Measurements from ENCODE around the gene CAMTA1.
"Not testable (repeated sequence)": the region's sequence is repeated elsewhere in the genome, so short reads cannot be mapped to it uniquely, and the experiment has no call there.

CAMTA1 gene

DNA sequence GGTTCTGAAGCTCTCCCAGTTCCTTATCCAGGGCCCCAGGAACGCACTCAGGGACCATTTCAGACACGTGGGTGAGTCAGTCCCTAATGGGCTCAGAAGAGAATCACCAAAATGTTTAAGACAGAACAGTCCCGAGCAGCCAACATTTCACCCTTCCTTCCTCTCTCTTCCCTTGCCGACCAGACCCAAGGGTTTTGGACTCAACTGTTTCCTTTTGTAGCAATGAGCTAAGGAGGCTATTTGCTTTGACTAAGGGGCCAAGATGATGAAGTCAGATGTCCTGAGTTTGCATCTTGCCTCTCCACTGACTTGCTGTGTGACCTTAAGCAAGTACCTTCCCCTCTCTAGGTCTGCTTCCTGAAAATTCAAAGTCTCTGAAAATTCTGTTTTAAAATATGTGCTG is 513.5 kb downstream of the CAMTA1 start:
- DNase-seq = no peak

DNA sequence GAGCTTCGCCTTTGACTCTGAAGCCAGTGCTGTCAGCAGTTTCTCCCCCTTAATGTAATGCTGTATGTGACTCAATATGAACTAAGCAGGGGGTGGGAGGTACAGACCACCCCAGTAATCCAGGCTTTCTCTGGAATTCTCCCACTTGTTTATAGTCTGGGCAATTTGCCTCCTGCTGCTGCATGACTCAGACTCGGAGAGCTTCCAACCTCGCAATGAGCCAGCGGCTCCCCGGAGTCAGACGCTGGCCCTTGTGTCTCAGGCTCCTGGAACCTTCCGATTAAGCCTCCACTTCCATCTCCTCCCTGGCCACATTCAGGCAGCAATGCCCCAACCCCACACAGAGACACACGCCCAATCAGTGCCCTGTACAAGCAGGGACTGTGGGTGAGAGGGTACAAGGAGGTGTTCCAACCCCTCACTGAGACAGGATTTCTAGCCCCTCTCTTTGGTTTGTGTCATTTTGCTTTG is 514.1 kb downstream of the CAMTA1 start:
- DNase-seq = no peak

DNA sequence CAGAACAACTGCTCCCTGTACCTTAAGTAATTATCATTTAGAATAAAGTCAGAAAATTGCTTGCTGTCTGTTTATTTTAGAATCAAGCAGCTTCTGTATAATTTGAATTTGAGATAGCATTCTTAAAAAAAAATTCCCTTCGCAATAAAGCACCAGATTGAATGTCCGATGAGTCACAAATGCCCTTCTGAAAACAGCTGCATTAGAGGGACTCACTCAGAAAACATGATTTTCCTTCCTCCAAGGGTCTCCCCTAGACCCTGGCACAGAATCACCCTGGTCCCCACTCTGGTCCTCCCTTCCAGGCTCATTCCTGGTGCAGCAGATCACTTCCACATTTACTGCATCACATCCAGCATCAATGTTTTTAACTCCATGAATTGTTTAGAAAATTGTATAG is 514.7 kb downstream of the CAMTA1 start:
- no peak for DNase-seq

DNA sequence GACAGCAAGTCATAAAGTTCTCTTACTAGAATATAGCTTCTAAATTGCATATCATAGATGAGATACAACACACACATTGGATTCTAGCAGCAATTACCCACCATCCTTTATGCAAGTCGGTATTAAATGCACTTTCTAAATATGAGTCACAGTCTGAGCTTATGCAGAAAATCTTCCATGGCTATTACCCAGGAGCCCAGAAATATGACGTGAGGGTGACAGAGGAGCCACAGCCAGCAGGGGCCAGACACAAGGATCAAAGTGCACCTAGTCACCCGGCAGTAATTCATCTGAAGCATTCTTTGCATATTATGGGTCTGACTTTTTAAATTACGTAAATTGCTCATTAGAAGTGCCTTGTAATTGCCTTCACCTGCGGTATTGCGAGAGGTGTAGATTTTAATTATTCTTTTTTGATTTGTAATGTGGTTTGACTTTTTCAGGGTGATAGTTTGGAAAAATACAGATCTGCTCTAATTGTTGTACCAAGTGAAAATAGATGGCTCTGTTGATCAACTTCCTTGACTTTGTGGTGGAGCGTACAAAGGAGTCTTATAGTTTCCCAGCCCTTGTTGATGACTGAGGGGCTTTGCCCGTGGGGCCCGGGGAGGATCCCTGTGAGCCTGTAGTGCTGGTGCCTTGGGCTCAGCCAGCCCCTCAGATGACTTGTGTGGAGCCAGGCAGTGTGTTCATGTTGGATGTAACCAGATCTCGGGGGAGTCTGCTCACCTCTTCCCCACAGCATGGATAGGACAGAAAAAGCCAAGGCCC is 515.8 kb downstream of the CAMTA1 start:
- DNase-seq = no peak

DNA sequence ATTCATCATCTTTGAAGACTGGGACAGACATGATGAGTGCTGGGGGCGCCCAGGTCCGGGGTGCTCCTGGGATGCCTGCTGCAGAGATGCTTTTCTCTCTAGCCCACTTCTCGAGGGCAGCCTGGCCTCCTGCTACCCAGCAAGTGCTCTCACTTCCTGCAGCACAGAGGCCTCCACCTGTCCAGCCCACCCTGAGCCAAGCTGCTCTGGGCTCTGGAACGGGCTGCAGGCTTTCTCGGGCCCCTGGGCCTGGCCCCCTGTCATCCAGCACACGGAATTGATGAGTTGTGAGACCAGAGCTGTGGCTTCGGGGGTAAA is 516.4 kb downstream of the CAMTA1 start:
- no peak for DNase-seq

DNA sequence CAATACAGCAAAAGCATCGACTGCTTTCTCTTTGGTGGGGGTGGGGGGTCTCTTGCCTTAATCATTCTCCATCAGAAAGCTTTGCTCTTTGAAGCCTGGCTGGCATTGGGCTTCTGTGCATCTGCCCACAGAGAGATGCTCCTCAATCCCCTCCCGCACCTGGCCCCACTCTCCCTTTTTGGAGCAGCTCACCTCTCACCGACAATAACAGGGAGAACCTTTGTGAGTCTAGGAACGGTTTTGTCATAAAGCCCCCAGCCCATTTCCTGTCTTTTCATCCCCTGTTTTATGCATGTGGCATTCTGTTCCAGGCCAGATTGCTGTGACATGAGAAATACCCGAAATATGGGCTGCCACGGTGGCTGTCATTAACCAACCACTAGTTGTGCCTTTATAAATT is 516.9 kb downstream of the CAMTA1 start:
- DNase-seq = no peak

DNA sequence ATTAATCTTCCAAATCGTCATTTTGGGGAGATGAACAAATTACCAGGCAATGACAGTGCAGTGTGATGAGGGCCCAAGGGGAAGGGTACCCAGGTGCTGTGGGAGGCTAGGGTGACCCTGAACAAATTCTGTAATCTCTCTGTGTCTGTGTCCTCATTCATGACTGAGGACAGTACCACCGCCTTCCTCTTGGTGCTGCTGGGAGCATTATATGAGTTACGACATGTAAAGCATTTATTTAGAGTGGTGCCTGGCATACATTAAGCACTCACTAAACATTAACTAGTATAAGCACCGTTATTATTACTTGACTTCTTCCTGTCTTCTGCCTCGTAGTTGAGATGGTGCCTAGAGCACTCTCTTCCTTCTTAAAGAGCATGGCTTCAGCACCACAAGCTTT is 517.6 kb downstream of the CAMTA1 start:
- DNase-seq = peak; percentile 27

DNA sequence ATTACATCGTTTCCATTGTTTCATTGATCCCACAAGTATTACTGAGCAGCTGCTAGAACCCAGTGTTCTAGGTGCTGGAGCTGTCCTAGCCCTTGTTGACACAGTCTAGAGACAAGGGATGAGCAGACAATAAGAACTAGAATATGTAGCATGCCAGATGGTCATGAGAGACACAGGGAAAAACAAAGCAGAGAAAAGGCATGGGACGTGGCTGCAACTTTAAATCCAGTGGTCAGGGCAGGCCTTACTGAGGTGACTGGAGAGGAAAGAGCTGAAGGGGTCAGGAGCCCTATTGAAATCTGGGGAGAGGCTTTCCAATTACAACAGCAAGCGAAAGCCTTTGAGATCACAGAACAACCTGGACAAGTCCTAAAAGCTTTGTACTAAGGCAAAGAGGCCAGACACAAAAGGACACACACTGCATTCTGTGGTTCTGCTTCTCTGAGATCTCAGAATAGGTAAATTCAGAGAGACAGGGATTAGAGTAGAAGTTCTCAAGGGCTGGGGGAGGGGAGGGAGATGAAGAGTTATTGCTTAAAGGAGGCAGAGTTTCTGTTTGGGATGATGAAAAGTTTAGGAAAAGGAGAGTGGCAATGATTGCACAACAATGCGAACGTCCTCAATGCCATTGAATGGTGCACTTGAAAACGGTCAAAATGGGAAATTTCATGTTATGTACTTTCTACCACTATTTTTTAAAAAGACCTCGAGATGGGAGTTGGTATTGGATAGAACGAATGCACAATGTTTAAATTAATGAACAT is 518.5 kb downstream of the CAMTA1 start:
- DNase-seq = no peak

DNA sequence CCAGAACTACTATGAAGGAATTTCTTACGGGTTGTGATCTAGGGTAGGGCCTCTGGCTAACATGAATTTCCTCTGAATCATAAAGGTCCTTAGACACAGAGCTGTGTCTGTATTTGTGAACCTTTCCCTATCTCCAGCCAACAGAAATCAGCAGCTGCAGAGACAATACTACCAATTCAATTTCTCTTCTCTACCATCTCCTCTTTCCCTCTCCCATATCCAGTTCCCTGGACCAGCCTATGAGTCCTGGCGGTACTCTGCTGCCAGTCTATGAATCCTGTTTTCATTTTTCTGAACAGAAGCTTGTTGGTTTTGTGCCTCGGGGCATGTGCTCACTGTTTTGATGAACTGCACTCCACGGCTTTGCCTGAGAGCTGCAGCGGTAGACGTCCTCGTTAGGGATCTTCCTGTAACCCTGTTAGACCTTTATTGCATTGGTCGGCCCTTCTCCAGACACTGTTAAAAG is 527.9 kb downstream of the CAMTA1 start:
- no peak for DNase-seq

DNA sequence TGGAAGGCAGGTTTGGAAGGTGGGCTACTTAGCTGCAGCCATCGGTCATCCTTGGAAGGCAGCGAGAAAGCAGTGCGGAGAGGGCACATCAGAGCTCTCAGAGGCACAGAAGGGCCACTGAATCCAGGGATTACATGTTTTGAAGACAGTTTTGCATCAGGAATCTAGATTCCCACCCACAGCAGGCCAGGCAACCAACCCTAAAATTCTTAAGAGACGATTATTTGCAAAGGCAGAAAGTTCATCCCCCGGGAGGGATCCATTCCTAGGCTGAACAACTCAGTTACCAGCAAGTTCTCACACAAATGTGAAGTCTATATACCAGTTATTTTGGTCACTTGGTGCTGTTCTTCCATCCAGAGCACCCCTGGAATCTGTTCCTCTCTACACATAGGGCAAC is 528.6 kb downstream of the CAMTA1 start:
- DNase-seq = no peak

DNA sequence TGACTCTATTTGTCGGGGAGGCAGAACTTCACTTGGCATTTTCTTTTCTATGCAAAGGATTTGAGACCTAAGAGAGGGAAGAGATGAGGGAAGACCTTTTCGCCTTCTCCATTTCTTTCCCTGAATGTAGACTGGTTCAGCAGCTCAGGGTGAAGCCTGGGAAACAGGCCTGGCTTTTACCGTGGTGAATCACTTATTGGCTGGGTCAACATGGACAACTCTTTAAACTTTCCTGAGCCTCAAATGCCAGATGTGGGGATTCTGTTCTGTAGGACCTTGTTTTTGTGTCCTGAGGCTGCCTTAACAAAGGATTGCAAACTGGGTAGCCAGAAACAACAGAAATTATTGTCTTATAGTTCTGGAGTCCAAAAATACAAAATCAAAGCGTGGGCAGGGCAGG is 530.1 kb downstream of the CAMTA1 start:
- DNase-seq = no peak

DNA sequence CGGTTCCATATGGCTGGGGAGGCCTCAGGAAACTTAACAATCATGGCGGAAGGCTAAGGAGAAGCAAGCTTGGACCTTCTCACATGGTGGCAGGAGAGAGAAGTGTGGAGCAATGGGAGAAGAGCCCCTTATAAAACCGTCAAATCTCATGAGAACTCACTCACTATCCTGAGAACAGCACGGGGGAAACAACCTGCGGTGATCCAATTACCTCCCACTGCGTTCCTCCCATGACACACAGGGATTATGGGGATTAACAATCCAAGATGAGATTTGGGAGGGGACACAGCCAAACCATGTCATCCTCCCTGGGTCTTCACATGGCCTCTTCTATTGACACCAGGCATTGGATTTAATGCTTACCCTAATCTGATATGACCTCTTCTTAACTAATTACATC is 530.7 kb downstream of the CAMTA1 start:
- peak; percentile 96 for DNase-seq

DNA sequence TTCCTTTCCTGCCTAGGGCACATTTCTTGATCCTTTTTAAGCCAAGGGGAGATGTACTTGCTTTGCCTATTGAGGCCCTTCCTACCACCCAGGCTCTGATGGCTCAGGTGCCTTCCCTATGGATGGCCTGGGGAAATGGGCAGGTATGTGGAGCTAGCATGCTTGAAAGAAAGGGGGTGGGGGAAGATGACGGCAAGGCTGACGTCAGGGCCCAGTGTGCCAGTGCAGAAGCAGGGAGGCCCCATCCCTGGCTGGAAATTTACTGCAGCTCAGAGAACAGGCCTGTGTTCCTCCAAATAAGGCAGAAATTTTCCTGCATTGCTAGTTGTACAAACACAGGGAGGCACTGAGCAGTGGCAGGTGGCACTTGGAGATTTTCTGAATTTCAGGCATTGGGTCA is 532.6 kb downstream of the CAMTA1 start:
- no peak for DNase-seq

DNA sequence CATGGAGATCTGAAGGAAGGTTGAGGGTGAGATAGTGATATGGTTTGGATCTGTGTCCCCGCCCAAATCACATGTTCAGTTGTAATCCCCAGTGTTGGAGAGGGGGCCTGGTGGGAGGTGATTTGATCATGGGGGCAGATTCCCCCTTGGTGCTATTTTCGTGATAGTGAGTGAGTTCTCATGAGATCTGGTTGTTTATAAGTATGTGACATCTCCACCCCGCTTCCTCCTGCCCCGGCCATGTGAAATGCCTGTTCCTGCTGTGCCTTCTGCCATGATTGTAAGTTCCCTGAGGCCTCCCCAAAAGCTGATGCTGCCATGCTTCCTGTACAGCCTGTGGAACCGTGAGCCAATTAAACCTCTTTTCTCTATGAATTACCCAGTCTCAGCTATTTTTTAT is 533.9 kb downstream of the CAMTA1 start:
- no peak for DNase-seq

DNA sequence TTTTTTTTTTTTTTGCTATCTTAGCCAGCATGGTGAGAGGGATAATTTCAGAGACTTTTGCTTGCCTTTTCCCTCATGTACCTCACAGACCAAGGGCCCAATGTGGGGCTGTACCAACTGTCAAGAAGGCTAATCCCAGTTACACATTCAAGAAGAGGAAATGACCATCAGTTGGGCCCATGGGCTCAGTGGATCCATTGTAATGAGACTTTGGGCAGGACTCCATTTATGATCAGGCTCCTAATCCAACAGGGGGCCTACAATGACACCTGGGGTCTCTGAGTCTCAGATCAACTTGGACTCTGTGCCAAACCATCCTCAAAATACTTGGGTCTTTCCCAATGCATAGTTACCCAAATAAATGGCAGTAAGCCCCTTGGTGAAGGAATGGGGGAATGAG is 535.4 kb downstream of the CAMTA1 start:
- no peak for DNase-seq

DNA sequence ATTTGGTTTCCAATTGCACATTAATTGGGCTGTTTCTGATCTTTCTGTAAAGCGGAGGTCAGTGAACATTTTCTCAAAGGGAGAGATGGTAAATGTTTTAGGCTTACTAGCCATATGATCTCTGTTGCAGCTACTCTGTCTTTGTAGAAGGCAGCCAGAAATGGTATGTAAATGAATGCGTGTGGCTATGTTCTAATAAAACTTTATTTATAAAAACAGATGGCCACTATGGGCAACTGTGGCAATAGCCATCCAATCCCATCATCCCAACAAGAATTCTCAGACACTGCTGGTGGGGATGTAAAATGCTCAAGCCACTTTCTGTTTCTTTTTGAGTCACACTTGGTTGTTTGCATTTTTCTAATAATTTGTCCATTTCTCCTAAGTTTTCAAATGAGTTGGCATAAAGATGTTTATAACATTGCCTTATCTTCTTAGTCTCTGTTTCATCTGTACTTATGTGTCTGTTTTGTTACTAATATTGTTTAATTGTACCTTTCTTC is 537.1 kb downstream of the CAMTA1 start:
- DNase-seq = no peak

DNA sequence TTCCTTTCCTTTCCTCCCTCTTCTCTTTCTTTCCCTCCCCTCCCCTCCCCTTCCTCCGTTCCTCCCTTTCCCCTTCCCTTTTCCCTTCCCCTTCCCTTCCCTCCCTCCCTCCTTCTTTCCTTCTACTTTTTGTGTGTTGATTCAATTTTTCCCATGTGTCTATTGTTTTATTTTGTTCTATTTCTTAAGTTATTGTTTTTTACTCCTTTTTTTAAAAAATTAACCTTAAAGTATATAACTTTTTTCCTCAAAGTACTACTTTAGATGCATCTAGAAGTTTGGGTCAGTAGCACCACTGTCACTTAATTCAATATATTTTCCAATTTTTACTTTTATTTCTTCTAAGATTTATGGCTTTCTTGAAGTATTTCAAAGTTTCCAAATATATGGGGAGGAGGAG is 537.7 kb downstream of the CAMTA1 start:
- DNase-seq = no peak

DNA sequence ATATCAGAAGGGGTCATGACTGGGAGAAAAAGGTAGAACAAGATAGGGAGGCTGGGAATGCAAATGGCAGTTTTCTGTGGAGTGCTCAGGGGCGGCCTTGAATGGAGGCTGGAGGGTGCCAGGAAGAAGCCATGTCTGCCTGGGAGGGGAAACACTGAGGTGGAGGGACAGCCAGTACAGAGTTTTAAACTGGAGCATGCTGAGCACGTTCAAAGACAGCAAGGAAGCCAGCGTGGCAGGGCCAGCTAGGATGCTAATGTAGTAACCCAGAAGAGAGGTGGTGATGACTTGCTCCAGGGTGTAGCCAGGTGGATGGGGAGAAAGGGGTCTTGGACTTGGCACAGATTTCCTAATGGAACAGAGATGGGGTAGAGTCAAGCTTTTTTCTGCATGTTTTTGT is 540.0 kb downstream of the CAMTA1 start:
- DNase-seq = no peak

DNA sequence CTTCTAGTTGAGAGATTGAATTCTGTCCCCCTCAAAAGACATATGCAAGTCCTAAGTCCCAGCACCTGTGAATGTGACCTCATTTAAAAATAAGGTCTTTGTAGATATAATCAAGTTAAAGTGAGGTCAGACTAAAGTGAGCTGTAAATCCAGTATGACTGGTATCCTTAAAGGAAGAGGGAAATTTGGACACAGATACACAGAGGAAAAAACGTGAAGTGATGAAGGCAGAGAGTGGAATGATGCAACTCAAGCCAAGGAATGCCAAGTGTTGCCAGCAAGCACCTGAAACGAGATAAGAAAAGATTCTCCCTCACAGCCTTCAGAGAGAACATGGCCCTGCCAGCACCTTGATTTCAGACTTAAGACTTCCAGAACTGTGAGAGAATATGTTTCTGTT is 541.1 kb downstream of the CAMTA1 start:
- DNase-seq = no peak

DNA sequence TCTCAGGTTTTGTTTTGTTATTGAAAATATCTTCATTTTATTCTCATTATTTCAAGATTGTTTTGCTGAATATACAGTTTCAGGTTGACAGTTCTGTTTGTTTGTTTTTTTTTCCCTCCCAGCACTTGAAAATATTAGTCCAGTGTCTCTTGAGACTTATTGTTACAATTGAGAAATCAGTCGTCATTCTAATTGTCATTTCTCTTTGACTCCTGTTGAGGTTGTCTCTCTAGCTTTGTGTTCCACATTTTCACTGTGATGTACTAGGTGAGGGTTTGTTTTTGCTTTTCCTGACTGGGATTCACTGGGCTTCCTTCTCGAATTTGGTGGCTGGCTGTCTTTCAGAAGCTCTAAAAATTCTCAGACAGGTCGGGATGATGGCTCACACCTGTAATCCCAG is 542.6 kb downstream of the CAMTA1 start:
- no peak for DNase-seq

DNA sequence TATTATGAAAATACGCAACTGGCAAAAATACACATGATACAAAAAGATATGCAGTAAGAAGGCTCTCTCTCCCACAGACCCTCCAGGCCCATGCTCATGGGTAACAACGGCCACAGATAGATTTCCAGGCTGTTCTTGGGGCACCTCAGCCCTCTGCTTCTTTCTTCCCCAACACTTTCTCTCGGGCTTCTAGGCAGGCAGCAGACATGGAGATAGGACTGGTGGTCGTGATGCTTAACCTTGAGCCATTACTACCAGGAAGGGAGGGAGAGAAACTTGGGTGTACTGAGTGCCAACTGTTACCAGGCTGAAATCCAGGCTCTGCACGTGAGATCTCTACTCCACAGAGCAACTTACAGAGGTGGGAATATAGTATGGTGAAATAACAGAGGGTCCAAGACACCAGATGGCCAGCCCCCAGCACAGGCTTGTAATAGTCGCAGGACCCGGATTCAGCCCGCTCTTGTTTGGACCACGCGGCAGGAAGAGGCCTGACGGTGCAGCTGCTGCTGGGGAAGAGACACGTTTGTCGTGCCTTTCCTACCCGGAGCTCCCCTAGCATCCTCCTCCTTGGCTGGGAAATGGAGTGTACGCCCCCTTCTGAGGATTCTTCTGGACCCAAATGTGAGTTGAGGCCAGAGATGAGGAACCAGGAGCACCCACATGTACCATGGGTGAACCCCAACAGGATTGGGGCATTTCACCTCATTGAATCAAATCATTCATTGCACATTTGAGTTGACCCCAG is 544.8 kb downstream of the CAMTA1 start:
- DNase-seq = no peak

DNA sequence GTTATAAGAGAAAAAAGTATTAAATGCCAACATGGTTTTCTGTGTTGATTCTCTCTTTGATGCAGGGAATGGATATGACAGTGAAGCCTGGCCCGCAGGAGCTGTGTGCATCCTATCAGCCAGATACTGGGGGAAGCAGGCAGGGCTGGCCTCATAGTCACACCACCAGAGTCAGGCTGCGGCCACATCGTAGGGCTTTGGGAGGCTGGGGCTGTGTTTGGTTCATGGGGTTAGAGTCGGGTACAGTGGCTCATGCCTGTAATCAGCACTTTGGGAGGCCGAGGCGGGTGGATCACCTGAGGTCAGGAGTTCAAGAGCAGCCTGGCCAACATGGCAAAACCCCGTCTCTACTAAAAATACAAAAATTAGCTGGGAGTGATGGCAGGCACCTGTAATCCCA is 545.5 kb downstream of the CAMTA1 start:
- not testable (repeated sequence) for DNase-seq

DNA sequence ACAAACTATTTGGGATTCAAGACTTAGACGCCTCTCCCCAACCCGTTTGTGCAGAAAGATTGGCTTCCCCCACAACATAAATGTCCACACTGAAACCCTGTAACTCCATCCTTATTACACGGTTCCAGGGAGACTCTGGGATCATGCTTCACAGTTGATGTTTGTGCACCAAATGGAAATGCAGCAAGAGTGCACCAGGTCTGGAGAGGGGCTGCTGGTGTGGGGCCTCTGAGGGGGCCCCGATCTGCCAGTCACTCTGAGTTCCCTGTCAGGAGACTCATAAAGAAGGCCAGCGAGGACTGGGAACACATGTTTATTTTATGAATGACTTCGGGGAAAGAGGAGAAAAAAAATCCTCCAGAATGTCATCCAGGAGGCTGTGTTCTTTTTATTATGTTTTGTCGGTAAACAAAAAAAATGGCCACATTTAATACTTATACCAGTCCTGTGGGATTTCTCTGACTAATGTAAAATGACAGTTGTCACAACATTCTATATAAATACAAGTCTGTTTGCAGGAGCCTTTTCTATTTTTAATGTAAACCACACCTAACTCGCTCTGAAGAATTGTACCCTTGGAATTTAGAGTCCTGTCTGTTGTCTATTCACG is 546.8 kb downstream of the CAMTA1 start:
- DNase-seq = no peak

Data from NCI-H82 (cell line).